ENCODE data around the gene ACOX2. TPM values are rescaled to one million over a fixed set of nuclear protein-coding genes. Genes with fewer than 3 reads are reported as not detected.

The ACOX2 gene
- total RNA-seq (2021) (5.4 and 7.2 TPM in 2 replicates), Bru-seq, nascent RNA (percentile 26 among the genes with signal in this experiment), BruChase-seq, experiment 1, labeled RNA remaining after a 2-hour chase (percentile 15 among the genes with signal in this experiment), BruChase-seq, experiment 2, labeled RNA remaining after a 6-hour chase (percentile 23 among the genes with signal in this experiment)
- long read RNA-seq, transcript ACOX2-207 (6 exons, 1,072 nt), result major isoform, 11 of 11 reads
- long read RNA-seq, partial matches to known transcripts, result 0 of 11 reads
- long read RNA-seq, other reads (novel, unspliced or antisense), result 0 of 11 reads

DNA sequence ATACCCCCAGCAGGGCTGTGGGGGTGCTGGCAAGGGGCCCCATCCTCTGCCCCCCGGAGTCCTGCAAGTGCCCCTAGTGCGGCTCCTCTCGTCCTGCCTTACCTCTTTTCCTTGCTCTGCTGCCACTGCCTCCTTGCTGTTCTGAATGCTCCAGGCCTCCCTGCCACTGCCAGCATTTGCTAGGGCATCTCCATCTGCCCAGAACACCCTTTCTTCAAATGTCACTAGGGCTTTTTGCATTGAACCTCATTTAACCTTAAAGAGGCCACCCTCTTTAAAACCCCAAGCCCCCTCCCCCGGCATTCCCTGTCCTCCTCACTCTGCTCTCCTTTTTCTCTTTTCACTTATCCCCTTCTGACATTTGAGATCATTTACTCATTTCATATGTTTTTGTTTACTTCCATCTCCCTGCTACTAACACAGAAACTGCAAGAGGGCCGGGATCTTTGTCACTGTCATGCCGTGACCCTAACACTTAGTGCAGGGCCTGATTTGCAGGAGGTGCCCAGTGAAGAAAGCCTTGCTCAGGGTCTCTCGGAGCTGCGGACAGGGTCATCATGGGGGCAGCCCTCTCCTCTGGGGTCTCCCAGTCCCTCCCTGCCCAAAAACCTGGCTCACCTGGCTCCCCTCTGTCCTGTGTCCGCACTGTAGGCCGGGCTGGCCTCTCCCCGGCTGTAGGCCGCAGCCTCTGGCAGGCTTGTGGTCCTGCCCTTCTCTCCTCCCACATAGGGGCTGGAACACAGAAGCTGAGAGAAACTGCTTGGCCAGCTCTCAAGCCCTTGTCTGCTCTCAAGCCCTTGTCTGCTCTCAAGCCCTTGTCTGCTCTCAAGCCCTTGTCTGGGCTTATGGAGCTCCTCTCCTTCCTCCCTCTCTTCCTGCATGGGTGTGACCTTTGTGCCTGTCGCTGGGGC is at the start of gene ACOX2:
ACOX2 (minus strand) TSS at position 690 of the 911 bp plus-strand sequence. CDS start 2,084 bp downstream, outside the sequence.
- Histone ChIP-seq H3K9me3 (ENCODE audit: low read depth, low read length, poor library complexity, severe bottlenecking) (no peaks in the 10 kb centered on the region), H3K27me3 (replicated peaks; ENCODE audit: insufficient read depth, low read depth, low read length, poor library complexity) (no peaks in the 10 kb centered on the region), H3K27ac (ENCODE audit: low read depth, low read length, poor library complexity, severe bottlenecking) (no peak within 1 kb of the TSS), H3K4me1 (ENCODE audit: insufficient read depth, low read length, poor library complexity, severe bottlenecking) (no peaks in the 10 kb centered on the region), H3K4me3 (ENCODE audit: low read depth, low read length, poor library complexity, severe bottlenecking) (no peak within 1 kb of the TSS), H3K36me3 (ENCODE audit: insufficient read depth, low read length, poor library complexity, severe bottlenecking) (no peaks in the 10 kb centered on the region)
- TF ChIP-seq, protein P1, sequence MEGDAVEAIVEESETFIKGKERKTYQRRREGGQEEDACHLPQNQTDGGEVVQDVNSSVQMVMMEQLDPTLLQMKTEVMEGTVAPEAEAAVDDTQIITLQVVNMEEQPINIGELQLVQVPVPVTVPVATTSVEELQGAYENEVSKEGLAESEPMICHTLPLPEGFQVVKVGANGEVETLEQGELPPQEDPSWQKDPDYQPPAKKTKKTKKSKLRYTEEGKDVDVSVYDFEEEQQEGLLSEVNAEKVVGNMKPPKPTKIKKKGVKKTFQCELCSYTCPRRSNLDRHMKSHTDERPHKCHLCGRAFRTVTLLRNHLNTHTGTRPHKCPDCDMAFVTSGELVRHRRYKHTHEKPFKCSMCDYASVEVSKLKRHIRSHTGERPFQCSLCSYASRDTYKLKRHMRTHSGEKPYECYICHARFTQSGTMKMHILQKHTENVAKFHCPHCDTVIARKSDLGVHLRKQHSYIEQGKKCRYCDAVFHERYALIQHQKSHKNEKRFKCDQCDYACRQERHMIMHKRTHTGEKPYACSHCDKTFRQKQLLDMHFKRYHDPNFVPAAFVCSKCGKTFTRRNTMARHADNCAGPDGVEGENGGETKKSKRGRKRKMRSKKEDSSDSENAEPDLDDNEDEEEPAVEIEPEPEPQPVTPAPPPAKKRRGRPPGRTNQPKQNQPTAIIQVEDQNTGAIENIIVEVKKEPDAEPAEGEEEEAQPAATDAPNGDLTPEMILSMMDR (conservative IDR thresholded peaks at IDR 0.05; ENCODE audit: low read depth, low read length), result no peak
- no peak for TF ChIP-seq EZH2 (IDR thresholded peaks at IDR 0.05; ENCODE audit: borderline replicate concordance, low read depth, low read length, poor library complexity, severe bottlenecking)
- no peak for DNase-seq (ENCODE audit: low spot score)
- intact Hi-C loops (cut with micrococcal nuclease; ENCODE audit: unreplicated experiment), result no loop called here
- ChIA-PET POLR2A (ENCODE audit: low non-redundant PET) (no interaction called here), CTCF (no interaction called here)
- no TSS peak for BruUV-seq (replicated peaks)

DNA sequence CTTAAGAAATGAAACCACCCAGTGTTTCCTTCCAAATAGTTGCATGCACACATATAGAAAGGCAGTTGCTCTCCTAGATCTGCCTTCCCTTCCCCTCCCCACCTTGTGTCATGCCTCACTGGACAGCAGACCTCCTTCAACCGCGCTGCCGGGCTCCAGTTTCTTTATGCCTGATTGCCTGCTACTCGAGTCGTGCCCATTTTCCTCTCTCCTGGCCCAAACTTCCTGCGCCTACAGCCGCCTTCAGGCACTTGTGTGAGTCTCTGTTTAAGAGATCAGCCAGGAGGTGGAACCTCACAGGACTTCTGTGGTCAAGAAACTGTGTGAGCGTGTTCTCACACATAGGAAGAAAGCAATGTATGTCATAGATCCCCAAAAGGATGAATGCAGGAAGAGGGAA is 49.0 kb upstream of the ACOX2 start:
- H3K27me3 ChIP-seq (replicated peaks; ENCODE audit: insufficient read depth, low read depth, low read length, poor library complexity), result peaks cover 7% of the 10 kb centered on the region
- intact Hi-C loops (cut with micrococcal nuclease; ENCODE audit: unreplicated experiment), result no loop called here

DNA sequence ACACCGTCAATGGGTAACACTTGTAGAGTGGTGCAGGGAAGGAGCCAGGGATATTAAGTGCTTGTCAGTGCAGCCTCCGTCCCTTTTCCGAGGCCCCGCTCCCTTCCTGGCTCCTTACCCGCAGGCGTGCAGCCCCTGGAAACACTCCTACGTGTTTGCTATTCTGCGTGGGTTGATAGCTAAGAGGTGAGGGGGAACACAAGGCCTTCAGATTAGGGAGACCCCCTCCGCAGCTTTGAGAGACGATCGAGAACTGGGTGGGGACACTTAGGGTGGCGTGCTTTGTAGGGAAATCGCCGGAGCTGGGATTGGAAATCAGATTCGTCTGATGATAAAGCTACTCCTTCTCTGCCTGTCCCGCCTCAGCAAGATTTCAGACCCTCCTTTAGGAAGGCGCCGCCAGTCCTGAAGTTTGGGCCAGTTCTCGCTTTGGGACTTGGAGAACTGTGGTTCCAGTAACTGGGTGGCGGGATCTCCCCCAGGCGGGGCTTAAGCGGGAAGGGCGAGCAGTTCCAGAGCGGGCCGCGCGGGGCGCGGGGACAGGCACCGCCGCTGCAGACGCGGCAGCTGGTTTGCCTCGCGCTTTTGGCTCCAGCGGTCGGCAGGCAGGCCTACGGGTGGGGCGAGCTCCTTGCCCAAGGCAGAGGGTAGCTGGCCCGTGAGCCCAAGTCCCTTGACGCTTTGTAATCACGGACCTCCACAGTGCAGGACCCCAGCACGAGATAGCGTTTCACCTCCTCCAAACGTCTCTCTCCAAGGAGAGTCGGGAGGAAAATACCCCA is 48.2 kb upstream of the ACOX2 start:
- no peaks in the 10 kb centered on the region for H3K36me3 ChIP-seq (ENCODE audit: insufficient read depth, low read length, poor library complexity, severe bottlenecking)
- H3K9me3 ChIP-seq (ENCODE audit: low read depth, low read length, poor library complexity, severe bottlenecking), result no peaks in the 10 kb centered on the region
- intact Hi-C loops (cut with micrococcal nuclease; ENCODE audit: unreplicated experiment), result no loop called here
- peak overlapping the region; percentile 44 for H3K4me3 ChIP-seq (ENCODE audit: low read depth, low read length, poor library complexity, severe bottlenecking)
- no peak for TF ChIP-seq EZH2 (IDR thresholded peaks at IDR 0.05; ENCODE audit: borderline replicate concordance, low read depth, low read length, poor library complexity, severe bottlenecking)
- TF ChIP-seq, protein P1 (conservative IDR thresholded peaks at IDR 0.05; ENCODE audit: low read depth, low read length), result peak; percentile 57
- ChIA-PET CTCF (no interaction called here), POLR2A (ENCODE audit: low non-redundant PET) (no interaction called here)
- BruUV-seq (replicated peaks), result no TSS peak
- peak; percentile 68 for DNase-seq (ENCODE audit: low spot score)
- H3K27ac ChIP-seq (ENCODE audit: low read depth, low read length, poor library complexity, severe bottlenecking), result no peak overlapping the region
- H3K27me3 ChIP-seq (replicated peaks; ENCODE audit: insufficient read depth, low read depth, low read length, poor library complexity), result peaks cover 7% of the 10 kb centered on the region
- H3K4me1 ChIP-seq (ENCODE audit: insufficient read depth, low read length, poor library complexity, severe bottlenecking), result peaks cover 17% of the 10 kb centered on the region

More for the DNA sequence above, 49.0 kb upstream of the ACOX2 start:
- TF ChIP-seq, protein P1 (conservative IDR thresholded peaks at IDR 0.05; ENCODE audit: low read depth, low read length), result no peak
- TF ChIP-seq EZH2 (IDR thresholded peaks at IDR 0.05; ENCODE audit: borderline replicate concordance, low read depth, low read length, poor library complexity, severe bottlenecking), result no peak
- Histone ChIP-seq H3K4me1 (ENCODE audit: insufficient read depth, low read length, poor library complexity, severe bottlenecking) (peaks cover 12% of the 10 kb centered on the region), H3K36me3 (ENCODE audit: insufficient read depth, low read length, poor library complexity, severe bottlenecking) (no peaks in the 10 kb centered on the region), H3K4me3 (ENCODE audit: low read depth, low read length, poor library complexity, severe bottlenecking) (no peak overlapping the region), H3K27ac (ENCODE audit: low read depth, low read length, poor library complexity, severe bottlenecking) (no peak overlapping the region), H3K9me3 (ENCODE audit: low read depth, low read length, poor library complexity, severe bottlenecking) (no peaks in the 10 kb centered on the region)
- CTCF ChIA-PET, result no interaction called here
- DNase-seq (ENCODE audit: low spot score), result no peak
- POLR2A ChIA-PET (ENCODE audit: low non-redundant PET), result no interaction called here
- no TSS peak for BruUV-seq (replicated peaks)

All from A673 (cell line).